ENCODE measurements around the gene CYP2E1. TPM values are rescaled to one million over a fixed set of nuclear protein-coding genes. Genes with fewer than 3 reads are reported as not detected.

CYP2E1 gene
- total RNA-seq, 1 donor from 2014 or later: 3.1 TPM

- Mint-ChIP-seq H3K27ac (ENCODE audit: unreplicated experiment) (no peak overlapping the region), H3K27me3 (ENCODE audit: unreplicated experiment) (no peaks in the 10 kb centered on the region), H3K4me3 (ENCODE audit: unreplicated experiment) (no peak overlapping the region), H3K4me1 (ENCODE audit: unreplicated experiment) (no peaks in the 10 kb centered on the region), H3K36me3 (ENCODE audit: unreplicated experiment) (no peaks in the 10 kb centered on the region), H3K9me3 (ENCODE audit: unreplicated experiment) (peaks cover 1% of the 10 kb centered on the region)
- TF ChIP-seq CTCF (IDR thresholded peaks at IDR 0.05): no peak
- no peak for DNase-seq (ENCODE audit: extremely low spot score, unreplicated experiment)
Measured at GRCh38 chr10:133555521-133555920, 28.4 kb downstream of the CYP2E1 start.

GRCh38 chr10:133557381-133557780, 30.2 kb downstream of the CYP2E1 start:
- Mint-ChIP-seq H3K36me3 (ENCODE audit: unreplicated experiment) (no peaks in the 10 kb centered on the region), H3K27ac (ENCODE audit: unreplicated experiment) (no peak overlapping the region), H3K4me3 (ENCODE audit: unreplicated experiment) (no peak overlapping the region), H3K9me3 (ENCODE audit: unreplicated experiment) (no peaks in the 10 kb centered on the region), H3K4me1 (ENCODE audit: unreplicated experiment) (no peaks in the 10 kb centered on the region), H3K27me3 (ENCODE audit: unreplicated experiment) (no peaks in the 10 kb centered on the region)
- TF ChIP-seq CTCF (IDR thresholded peaks at IDR 0.05): no peak
- DNase-seq (ENCODE audit: extremely low spot score, unreplicated experiment): no peak

GRCh38 chr10:133559216-133559615, 32.1 kb downstream of the CYP2E1 start:
- DNase-seq (ENCODE audit: extremely low spot score, unreplicated experiment): no peak
- Mint-ChIP-seq H3K4me1 (ENCODE audit: unreplicated experiment) (no peaks in the 10 kb centered on the region), H3K9me3 (ENCODE audit: unreplicated experiment) (no peaks in the 10 kb centered on the region), H3K27ac (ENCODE audit: unreplicated experiment) (no peak overlapping the region), H3K36me3 (ENCODE audit: unreplicated experiment) (no peaks in the 10 kb centered on the region), H3K4me3 (ENCODE audit: unreplicated experiment) (no peak overlapping the region), H3K27me3 (ENCODE audit: unreplicated experiment) (no peaks in the 10 kb centered on the region)
- no peak for TF ChIP-seq CTCF (IDR thresholded peaks at IDR 0.05)

- Mint-ChIP-seq H3K27ac (ENCODE audit: unreplicated experiment) (no peak overlapping the region), H3K4me3 (ENCODE audit: unreplicated experiment) (no peak overlapping the region), H3K36me3 (ENCODE audit: unreplicated experiment) (no peaks in the 10 kb centered on the region), H3K4me1 (ENCODE audit: unreplicated experiment) (no peaks in the 10 kb centered on the region), H3K27me3 (ENCODE audit: unreplicated experiment) (no peaks in the 10 kb centered on the region), H3K9me3 (ENCODE audit: unreplicated experiment) (no peaks in the 10 kb centered on the region)
- no peak for DNase-seq (ENCODE audit: extremely low spot score, unreplicated experiment)
- TF ChIP-seq CTCF (IDR thresholded peaks at IDR 0.05): no peak
Measured at GRCh38 chr10:133564816-133565215, 37.7 kb downstream of the CYP2E1 start.

- no peaks in the 10 kb centered on the region for H3K9me3 Mint-ChIP-seq (ENCODE audit: unreplicated experiment)
Measured at GRCh38 chr10:133565441-133566294, 38.5 kb downstream of the CYP2E1 start, which contains the start of gene SYCE1. Gene SYCE1 (minus strand): TSS chr10:133565583. CDS start chr10:133565529, 54 bp downstream.

More at GRCh38 chr10:133565441-133566294, 38.5 kb downstream of the CYP2E1 start, which contains the start of gene SYCE1:
- no peaks in the 10 kb centered on the region for H3K36me3 Mint-ChIP-seq (ENCODE audit: unreplicated experiment)
- TF ChIP-seq CTCF (IDR thresholded peaks at IDR 0.05): no peak
- no peaks in the 10 kb centered on the region for H3K27me3 Mint-ChIP-seq (ENCODE audit: unreplicated experiment)
- no peak for DNase-seq (ENCODE audit: extremely low spot score, unreplicated experiment)
- no peak within 1 kb of the TSS for H3K27ac Mint-ChIP-seq (ENCODE audit: unreplicated experiment)
- no peak within 1 kb of the TSS for H3K4me3 Mint-ChIP-seq (ENCODE audit: unreplicated experiment)
- H3K4me1 Mint-ChIP-seq (ENCODE audit: unreplicated experiment): no peaks in the 10 kb centered on the region
